ENCODE results near the gene MED9. TPM values are rescaled to one million over a fixed set of nuclear protein-coding genes. Genes with fewer than 3 reads are reported as not detected.
"Not testable (repeated sequence)": the region's sequence is repeated elsewhere in the genome, so short reads cannot be mapped to it uniquely, and the experiment has no call there.

Gene MED9
- 10 to 100 TPM; 14.7 to 25.9 (median 18.5) TPM for polyA plus RNA-seq (ENCODE audit: low read depth in 6 of 6)

- no peaks in the 10 kb centered on the region for H3K27me3 Mint-ChIP-seq
- DNase-seq (peak; percentile 93), ATAC-seq (ENCODE audit: low read depth in 2 of 2) (peak; percentile 98 to 99)
- no peaks in the 10 kb centered on the region for H3K36me3 Mint-ChIP-seq
- peak within 1 kb of the TSS; percentile 86 to 94 (median 93) for H3K4me3 Mint-ChIP-seq
- peak within 1 kb of the TSS; percentile 88 to 98 (median 94) for H3K27ac Mint-ChIP-seq
- peaks cover 17 to 43% (median 38%) of the 10 kb centered on the region in 3 donors for H3K4me1 Mint-ChIP-seq
- no peaks in the 10 kb centered on the region for H3K9me3 Mint-ChIP-seq
Observed at GRCh38 chr17:17476865-17477467, at the start of gene MED9. MED9 (plus strand) TSS chr17:17477000; CDS start chr17:17477042, 42 bp downstream.

DNA sequence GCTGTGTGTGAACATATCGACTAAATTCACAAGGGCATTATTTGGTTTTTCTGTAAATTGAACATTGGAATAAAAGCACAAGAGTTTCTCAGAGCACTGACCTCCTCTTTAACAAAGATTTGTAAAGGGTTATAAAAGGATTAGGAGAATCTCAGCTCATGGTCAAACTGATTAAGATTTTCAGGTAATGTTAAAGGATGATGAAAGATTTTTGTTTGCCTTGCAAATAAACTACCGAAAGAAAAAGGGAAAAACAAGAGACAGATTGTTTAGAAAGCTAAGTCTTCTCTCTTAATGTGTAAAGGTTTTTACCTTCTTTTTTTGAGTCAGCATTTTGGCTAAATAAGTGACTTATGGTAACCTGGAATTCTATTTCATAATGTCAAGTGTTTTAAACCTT lies 47.6 kb upstream of the MED9 start:
- DNase-seq (no peak), ATAC-seq (ENCODE audit: low read depth in 2 of 2) (no peak)
- Mint-ChIP-seq H3K36me3 (no peaks in the 10 kb centered on the region), H3K4me1 (no peaks in the 10 kb centered on the region), H3K27me3 (no peaks in the 10 kb centered on the region), H3K9me3 (peaks cover 0 to 4% (median 0%) of the 10 kb centered on the region in 7 donors), H3K4me3 (no peak overlapping the region), H3K27ac (no peak overlapping the region)

DNA sequence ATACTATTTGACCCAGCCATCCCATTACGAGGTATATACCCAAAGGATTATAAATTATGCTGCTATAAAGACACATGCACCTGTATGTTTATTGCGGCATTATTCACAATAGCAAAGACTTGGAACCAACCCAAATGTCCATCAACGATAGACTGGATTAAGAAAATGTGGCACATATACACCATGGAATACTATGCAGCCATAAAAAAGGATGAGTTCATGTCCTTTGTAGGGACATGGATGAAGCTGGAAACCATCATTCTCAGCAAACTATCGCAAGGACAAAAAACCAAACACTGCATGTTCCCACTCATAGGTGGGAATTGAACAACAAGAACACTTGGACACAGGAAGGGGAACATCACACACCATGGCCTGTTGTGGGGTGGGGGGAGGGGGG lies 45.9 kb upstream of the MED9 start:
- H3K36me3 Mint-ChIP-seq; H3K27me3 Mint-ChIP-seq; H3K4me3 Mint-ChIP-seq; H3K27ac Mint-ChIP-seq; ATAC-seq (ENCODE audit: low read depth in 2 of 2); DNase-seq; H3K4me1 Mint-ChIP-seq; H3K9me3 Mint-ChIP-seq: not testable (repeated sequence)

DNA sequence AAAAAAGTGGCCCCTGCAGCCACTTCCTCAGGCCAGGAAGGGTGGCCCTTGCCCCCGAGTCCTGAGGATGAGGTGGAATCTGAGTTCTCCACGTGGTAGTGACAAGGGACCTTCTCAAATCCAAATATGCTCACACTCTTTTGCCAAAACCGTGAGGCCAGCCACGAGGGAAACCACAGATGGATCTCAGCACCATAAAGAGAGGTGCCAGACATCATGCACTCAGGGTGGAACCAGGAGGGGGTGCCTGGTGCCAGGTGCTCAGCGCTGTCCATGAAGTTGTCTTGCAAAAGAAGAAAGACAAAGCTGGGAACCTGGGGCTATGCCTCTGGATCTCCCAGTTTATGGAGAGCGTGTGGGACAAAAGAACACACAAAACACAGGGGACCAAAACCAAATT lies 45.2 kb upstream of the MED9 start:
- DNase-seq (no peak), ATAC-seq (ENCODE audit: low read depth in 2 of 2) (no peak)
- H3K27me3 Mint-ChIP-seq: no peaks in the 10 kb centered on the region
- H3K36me3 Mint-ChIP-seq: no peaks in the 10 kb centered on the region
- no peak overlapping the region for H3K4me3 Mint-ChIP-seq
- H3K27ac Mint-ChIP-seq: no peak overlapping the region
- H3K9me3 Mint-ChIP-seq: peaks cover 0 to 4% (median 0%) of the 10 kb centered on the region in 7 donors
- no peaks in the 10 kb centered on the region for H3K4me1 Mint-ChIP-seq

DNA sequence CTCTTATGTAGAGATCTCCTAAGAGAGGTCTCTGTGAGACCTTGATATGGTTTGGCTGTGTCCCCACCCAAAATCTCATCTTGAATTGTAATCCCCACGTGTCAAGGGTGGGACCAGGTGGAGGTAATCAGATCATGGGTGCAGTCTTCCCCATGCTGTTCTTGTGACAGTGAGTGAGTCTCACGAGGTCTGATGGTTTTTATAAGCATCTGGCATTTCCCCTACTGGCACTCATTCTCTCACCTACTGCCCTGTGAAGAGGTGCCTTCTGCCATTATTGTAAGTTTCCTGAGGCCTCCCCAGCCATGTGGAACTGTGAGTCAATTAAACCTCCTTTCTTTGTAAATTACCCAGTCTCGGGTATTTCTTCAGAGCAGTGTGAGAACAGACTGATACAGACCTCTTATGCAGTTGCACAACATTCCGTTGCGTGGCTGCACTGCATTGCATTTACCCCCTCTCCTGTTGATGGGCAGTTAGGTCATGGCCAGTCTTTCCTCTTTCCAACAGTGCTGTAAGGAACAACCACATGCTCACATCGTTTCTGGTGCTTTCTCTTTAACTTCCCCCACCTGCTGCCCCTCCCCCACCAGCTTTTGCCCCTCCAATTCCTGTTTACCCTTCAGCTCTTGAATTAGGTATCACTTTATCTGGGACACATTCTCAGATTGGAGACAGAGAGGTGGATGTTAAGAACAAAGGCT lies 43.6 kb upstream of the MED9 start:
- Mint-ChIP-seq H3K36me3 (no peaks in the 10 kb centered on the region), H3K4me1 (no peaks in the 10 kb centered on the region), H3K4me3 (no peak overlapping the region), H3K27ac (no peak overlapping the region), H3K27me3 (no peaks in the 10 kb centered on the region), H3K9me3 (peaks cover 0 to 4% (median 0%) of the 10 kb centered on the region in 7 donors)
- DNase-seq (no peak), ATAC-seq (ENCODE audit: low read depth in 2 of 2) (no peak)

DNA sequence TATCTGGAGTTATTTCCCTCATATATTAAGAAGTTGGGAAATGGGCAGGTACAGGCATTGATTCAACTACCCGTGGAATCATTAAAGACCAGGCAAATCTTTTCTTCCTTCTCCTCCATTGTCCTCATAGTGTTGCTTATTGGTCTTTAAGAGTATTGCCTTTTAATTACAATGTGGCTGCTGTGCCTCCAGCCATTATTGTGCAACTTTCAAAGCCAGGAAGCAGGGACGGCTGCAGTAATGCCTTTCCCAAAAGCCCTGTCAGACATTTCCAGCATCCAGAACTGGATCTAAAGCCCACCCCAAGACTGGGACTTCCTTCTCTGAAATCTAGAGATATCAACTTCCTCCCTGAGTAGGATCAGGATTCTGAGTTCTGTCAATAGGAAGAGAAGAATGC lies 42.3 kb upstream of the MED9 start:
- no peak for ATAC-seq (ENCODE audit: low read depth in 2 of 2)
- DNase-seq: no peak
- no peaks in the 10 kb centered on the region for H3K27me3 Mint-ChIP-seq
- peaks cover 0 to 2% (median under 1%) of the 10 kb centered on the region in 3 donors for H3K4me1 Mint-ChIP-seq
- no peak overlapping the region for H3K4me3 Mint-ChIP-seq
- peaks cover 0 to 4% (median 0%) of the 10 kb centered on the region in 7 donors for H3K9me3 Mint-ChIP-seq
- no peaks in the 10 kb centered on the region for H3K36me3 Mint-ChIP-seq
- peak overlapping the region in 1 of 6 donors; percentile 80 for H3K27ac Mint-ChIP-seq

DNA sequence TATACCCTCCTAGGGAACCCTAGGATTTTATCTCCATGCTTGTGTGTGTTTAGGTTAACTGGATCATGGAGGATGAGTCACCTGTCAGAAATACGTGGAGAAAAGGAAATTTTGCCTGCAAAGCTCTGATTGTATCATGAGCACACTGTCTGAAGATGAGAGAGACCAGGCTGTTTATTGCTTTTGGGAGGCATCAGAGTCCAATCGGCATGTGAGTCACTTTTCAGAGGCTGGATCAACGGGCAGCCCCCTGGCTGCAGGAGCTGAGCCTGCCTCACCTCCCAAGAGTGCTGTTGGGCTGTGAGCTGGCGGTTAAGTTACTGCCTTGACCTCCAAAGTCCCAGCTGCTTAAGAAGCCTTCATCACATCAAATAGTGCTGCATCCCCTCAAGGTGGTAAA lies 41.5 kb upstream of the MED9 start:
- no peak for DNase-seq
- no peaks in the 10 kb centered on the region for H3K27me3 Mint-ChIP-seq
- no peak overlapping the region for H3K4me3 Mint-ChIP-seq
- peaks cover 3 to 9% (median 7%) of the 10 kb centered on the region in 3 donors for H3K4me1 Mint-ChIP-seq
- no peak for ATAC-seq (ENCODE audit: low read depth in 2 of 2)
- peaks cover 0 to 2% (median 0%) of the 10 kb centered on the region in 7 donors for H3K9me3 Mint-ChIP-seq
- no peaks in the 10 kb centered on the region for H3K36me3 Mint-ChIP-seq
- peak overlapping the region in 1 of 6 donors; percentile 38 for H3K27ac Mint-ChIP-seq

DNA sequence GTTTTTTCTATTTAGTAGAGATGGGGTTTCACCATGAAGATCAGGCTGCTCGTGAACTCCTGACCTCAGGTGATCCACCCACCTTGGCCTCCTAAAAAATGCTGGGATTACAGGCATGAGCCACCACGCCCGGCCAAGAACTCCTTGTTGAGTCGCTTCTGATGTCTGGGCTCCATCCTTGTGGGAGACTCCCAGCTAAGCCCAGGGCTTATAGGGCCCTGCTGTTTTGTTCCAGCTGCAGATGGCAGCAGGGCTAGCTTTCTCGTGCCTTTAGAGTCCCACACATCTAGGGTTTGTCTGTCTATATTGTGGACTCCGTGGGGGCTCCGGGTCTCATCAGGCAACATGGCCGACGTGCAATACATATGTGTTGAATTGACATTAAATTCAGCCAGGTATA lies 39.3 kb upstream of the MED9 start:
- no peak overlapping the region for H3K4me3 Mint-ChIP-seq
- H3K36me3 Mint-ChIP-seq: no peaks in the 10 kb centered on the region
- H3K9me3 Mint-ChIP-seq: peaks cover 0 to 2% (median 0%) of the 10 kb centered on the region in 7 donors
- H3K27me3 Mint-ChIP-seq: no peaks in the 10 kb centered on the region
- ATAC-seq (ENCODE audit: low read depth in 2 of 2) (no peak), DNase-seq (no peak)
- H3K27ac Mint-ChIP-seq: no peak overlapping the region
- peaks cover 3 to 9% (median 7%) of the 10 kb centered on the region in 3 donors for H3K4me1 Mint-ChIP-seq

- peaks cover 3 to 9% (median 7%) of the 10 kb centered on the region in 3 donors for H3K4me1 Mint-ChIP-seq
- no peaks in the 10 kb centered on the region for H3K36me3 Mint-ChIP-seq
- no peak overlapping the region for H3K27ac Mint-ChIP-seq
- DNase-seq (no peak), ATAC-seq (ENCODE audit: low read depth in 2 of 2) (no peak)
- H3K27me3 Mint-ChIP-seq: no peaks in the 10 kb centered on the region
- H3K9me3 Mint-ChIP-seq: no peaks in the 10 kb centered on the region
- H3K4me3 Mint-ChIP-seq: no peak overlapping the region
Observed at GRCh38 chr17:17437893-17438292, 38.9 kb upstream of the MED9 start.

- Mint-ChIP-seq H3K36me3 (no peaks in the 10 kb centered on the region), H3K4me3 (no peak overlapping the region), H3K27ac (no peak overlapping the region), H3K4me1 (peaks cover 3 to 9% (median 7%) of the 10 kb centered on the region in 3 donors), H3K9me3 (no peaks in the 10 kb centered on the region), H3K27me3 (peaks cover 0 to 5% (median 0%) of the 10 kb centered on the region in 3 donors)
- ATAC-seq (ENCODE audit: low read depth in 2 of 2) (peak; percentile 63 to 69), DNase-seq (peak; percentile 64)
Observed at GRCh38 chr17:17440010-17440843, 36.6 kb upstream of the MED9 start.

DNA sequence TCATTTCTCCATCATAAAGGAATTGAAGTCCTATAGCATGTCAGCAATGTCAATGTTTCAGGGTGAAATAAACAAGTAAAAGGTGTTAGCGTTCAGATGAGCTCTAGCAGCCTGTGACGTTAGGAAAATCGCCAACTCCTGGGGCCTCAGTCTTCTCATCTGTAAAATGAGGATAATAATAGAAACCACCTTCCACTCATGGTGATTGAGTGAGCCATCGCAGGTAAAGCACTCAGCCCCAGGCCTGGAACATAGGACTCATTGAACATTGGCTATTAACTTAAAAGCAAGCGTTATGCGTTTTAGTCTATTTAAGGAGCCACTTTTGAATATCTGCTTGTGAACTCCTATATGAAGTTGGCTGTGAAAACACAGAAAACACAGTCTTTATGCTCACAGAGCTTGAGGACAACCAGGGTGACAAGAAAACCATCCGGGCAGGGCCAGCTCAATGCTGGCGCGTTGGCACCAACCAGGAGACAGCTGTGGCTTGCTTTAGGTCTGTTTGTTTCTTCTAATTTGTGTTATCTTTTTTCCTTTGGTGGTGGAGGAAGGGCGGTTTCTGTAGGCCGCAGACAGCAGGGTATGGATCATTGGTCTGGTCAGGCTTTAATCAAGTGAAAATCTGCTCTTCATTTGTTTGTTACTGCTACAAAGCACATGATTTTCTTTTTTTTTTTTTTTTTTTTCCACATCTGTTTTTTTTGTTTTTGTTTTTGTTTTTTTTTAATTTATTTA lies 35.7 kb upstream of the MED9 start:
- peak overlapping the region in 1 of 6 donors; percentile 15 for H3K27ac Mint-ChIP-seq
- H3K4me3 Mint-ChIP-seq: peak overlapping the region in 1 of 8 donors; percentile 27
- ATAC-seq (ENCODE audit: low read depth in 2 of 2) (no peak), DNase-seq (no peak)
- no peaks in the 10 kb centered on the region for H3K9me3 Mint-ChIP-seq
- peaks cover 0 to 5% (median 0%) of the 10 kb centered on the region in 3 donors for H3K27me3 Mint-ChIP-seq
- H3K36me3 Mint-ChIP-seq: no peaks in the 10 kb centered on the region
- peaks cover 3 to 9% (median 7%) of the 10 kb centered on the region in 3 donors for H3K4me1 Mint-ChIP-seq

- H3K27ac Mint-ChIP-seq: no peak overlapping the region
- peaks cover 3 to 9% (median 7%) of the 10 kb centered on the region in 3 donors for H3K4me1 Mint-ChIP-seq
- H3K9me3 Mint-ChIP-seq: peaks cover 0 to 6% (median 4%) of the 10 kb centered on the region in 7 donors
- no peak overlapping the region for H3K4me3 Mint-ChIP-seq
- H3K36me3 Mint-ChIP-seq: no peaks in the 10 kb centered on the region
- DNase-seq (no peak), ATAC-seq (ENCODE audit: low read depth in 2 of 2) (no peak)
- peaks cover 0 to 5% (median 0%) of the 10 kb centered on the region in 3 donors for H3K27me3 Mint-ChIP-seq
Observed at GRCh38 chr17:17443173-17443572, 33.6 kb upstream of the MED9 start.
